HG02623 (cell line): ENCODE measurements around the gene IFIT2.
"Not testable (repeated sequence)": the region's sequence is repeated elsewhere in the genome, so short reads cannot be mapped to it uniquely, and the experiment has no call there.

Experiments
- ATAC-seq: cut with Tn5 transposase; IDR thresholded peaks from one replicate; pipeline ENCODE4 v1.9.1; 2021; ENCODE audit warnings: moderate library complexity; ENCODE audit not compliant: unreplicated experiment

IFIT2 gene

GRCh38 chr10:89306434-89307268 lies 4.8 kb downstream of the IFIT2 start:
- no peak for ATAC-seq

GRCh38 chr10:89307269-89307577 lies 5.4 kb downstream of the IFIT2 start:
- no peak for ATAC-seq

GRCh38 chr10:89308266-89308665 lies 6.4 kb downstream of the IFIT2 start:
- ATAC-seq, result no peak

- no peak for ATAC-seq
Observed at GRCh38 chr10:89308736-89309135, 6.9 kb downstream of the IFIT2 start.

GRCh38 chr10:89309156-89310055 lies 7.6 kb downstream of the IFIT2 start:
- no peak for ATAC-seq

GRCh38 chr10:89310056-89310893 lies 8.4 kb downstream of the IFIT2 start:
- no peak for ATAC-seq

GRCh38 chr10:89312973-89313372 lies 11.1 kb downstream of the IFIT2 start:
- ATAC-seq, result no peak

- no peak for ATAC-seq
Observed at GRCh38 chr10:89314676-89315075, 12.8 kb downstream of the IFIT2 start.

GRCh38 chr10:89318047-89318446 lies 16.2 kb downstream of the IFIT2 start:
- ATAC-seq, result not testable (repeated sequence)

- ATAC-seq, result not testable (repeated sequence)
Observed at GRCh38 chr10:89325081-89325480, 23.2 kb downstream of the IFIT2 start.

GRCh38 chr10:89325856-89326255 lies 24.0 kb downstream of the IFIT2 start:
- ATAC-seq, result not testable (repeated sequence)

GRCh38 chr10:89327803-89328441 lies 26.1 kb downstream of the IFIT2 start, which contains the start of gene IFIT3:
IFIT3 (plus strand) TSS chr10:89327997; CDS start chr10:89328074, 77 bp downstream.
- no peak for ATAC-seq

- ATAC-seq, result no peak
Observed at GRCh38 chr10:89329151-89329550, 27.3 kb downstream of the IFIT2 start.

- ATAC-seq, result not testable (repeated sequence)
Observed at GRCh38 chr10:89330014-89330413, 28.2 kb downstream of the IFIT2 start.

- ATAC-seq, result no peak
Observed at GRCh38 chr10:89330537-89331212, 28.8 kb downstream of the IFIT2 start.

GRCh38 chr10:89331487-89332122 lies 29.8 kb downstream of the IFIT2 start:
- ATAC-seq, result not testable (repeated sequence)

GRCh38 chr10:89332123-89332633 lies 30.3 kb downstream of the IFIT2 start:
- no peak for ATAC-seq

GRCh38 chr10:89335226-89335625 lies 33.4 kb downstream of the IFIT2 start:
- no peak for ATAC-seq

- no peak for ATAC-seq
Observed at GRCh38 chr10:89336241-89336640, 34.4 kb downstream of the IFIT2 start.
